GM19452 (cell line): ENCODE results near the gene TNFAIP8.
A peak's percentile ranks its signal among the peaks of the same experiment; 100 is the strongest.

Experiments
- ATAC-seq: cut with Tn5 transposase; IDR thresholded peaks from one replicate; pipeline ENCODE4 v1.9.1; 2021; ENCODE audit not compliant: unreplicated experiment

TNFAIP8 gene

GRCh38 chr5:119328753-119329602 is 26.8 kb upstream of the TNFAIP8 start:
- ATAC-seq, result no peak

GRCh38 chr5:119329666-119330065 is 26.2 kb upstream of the TNFAIP8 start:
- no peak for ATAC-seq

- ATAC-seq, result no peak
These were observed 25.2 kb upstream of the TNFAIP8 start for GRCh38 chr5:119330367-119331183.

- no peak for ATAC-seq
These were observed 24.2 kb upstream of the TNFAIP8 start for GRCh38 chr5:119331566-119332095.

- no peak for ATAC-seq
These were observed 23.6 kb upstream of the TNFAIP8 start for GRCh38 chr5:119332208-119332607.

- ATAC-seq, result peak; percentile 31
These were observed 22.8 kb upstream of the TNFAIP8 start for GRCh38 chr5:119332978-119333401.

- peak; percentile 28 for ATAC-seq
These were observed 22.4 kb upstream of the TNFAIP8 start for GRCh38 chr5:119333421-119333851.

- ATAC-seq, result no peak
These were observed 20.6 kb upstream of the TNFAIP8 start for GRCh38 chr5:119335261-119335677.

- no peak for ATAC-seq
These were observed 19.6 kb upstream of the TNFAIP8 start for GRCh38 chr5:119336262-119336661.

- no peak for ATAC-seq
These were observed 18.8 kb upstream of the TNFAIP8 start for GRCh38 chr5:119336845-119337580.

- no peak for ATAC-seq
These were observed 17.4 kb upstream of the TNFAIP8 start for GRCh38 chr5:119338326-119338946.

GRCh38 chr5:119339344-119339743 is 16.5 kb upstream of the TNFAIP8 start:
- no peak for ATAC-seq

GRCh38 chr5:119339965-119340364 is 15.9 kb upstream of the TNFAIP8 start:
- no peak for ATAC-seq

- ATAC-seq, result peak; percentile 56
These were observed 15.1 kb upstream of the TNFAIP8 start for GRCh38 chr5:119340597-119341218.

- ATAC-seq, result peak; percentile 54
These were observed 14.1 kb upstream of the TNFAIP8 start for GRCh38 chr5:119341452-119342349.

GRCh38 chr5:119342406-119342805 is 13.4 kb upstream of the TNFAIP8 start:
- no peak for ATAC-seq

- no peak for ATAC-seq
These were observed 12.8 kb upstream of the TNFAIP8 start for GRCh38 chr5:119343052-119343451.

- peak; percentile 23 for ATAC-seq
These were observed 12.1 kb upstream of the TNFAIP8 start for GRCh38 chr5:119343766-119344165.

GRCh38 chr5:119344231-119344630 is 11.6 kb upstream of the TNFAIP8 start:
- no peak for ATAC-seq
